Sciatic nerve (tissue), 2 donors: ENCODE results near the gene FAM227A. TPM values are rescaled to one million over a fixed set of nuclear protein-coding genes. Genes with fewer than 3 reads are reported as not detected.
A peak's percentile ranks its signal among the peaks of the same experiment; 100 is the strongest.

Experiments used
- ATAC-seq: fragments of 200-7000 bp; cut with Tn5 transposase; one replicate; pipeline ENCODE4 v1.9.1; 2020; ENCODE audit warnings: mild to moderate bottlenecking, moderate library complexity
- DNase-seq: peaks from one replicate; pipeline ENCODE4 v3.0.0-alpha.2; 2020; ENCODE audit warnings: low spot score
- intact Hi-C: fragments of 100-400 bp; cut with DNase I; formaldehyde crosslinking; loops from one replicate; pipeline ENCODE4 v1.14.2; 2022
- total RNA-seq: library from RNA; stranded (reverse); fragmentation: NEBNext Ultra II Directional; extraction: Animal tissue kit (Norgen Biotek cat#: 25700); gene quantifications from one replicate; pipeline ENCODE4 v1.2.1, GENCODE V29; 2021
- donor health status: DM: no; HTN: no; CAD: no.
- donor health status: DM: no; HTN: no; CAD: no.

Gene FAM227A
- 2.9 TPM for total RNA-seq

DNA sequence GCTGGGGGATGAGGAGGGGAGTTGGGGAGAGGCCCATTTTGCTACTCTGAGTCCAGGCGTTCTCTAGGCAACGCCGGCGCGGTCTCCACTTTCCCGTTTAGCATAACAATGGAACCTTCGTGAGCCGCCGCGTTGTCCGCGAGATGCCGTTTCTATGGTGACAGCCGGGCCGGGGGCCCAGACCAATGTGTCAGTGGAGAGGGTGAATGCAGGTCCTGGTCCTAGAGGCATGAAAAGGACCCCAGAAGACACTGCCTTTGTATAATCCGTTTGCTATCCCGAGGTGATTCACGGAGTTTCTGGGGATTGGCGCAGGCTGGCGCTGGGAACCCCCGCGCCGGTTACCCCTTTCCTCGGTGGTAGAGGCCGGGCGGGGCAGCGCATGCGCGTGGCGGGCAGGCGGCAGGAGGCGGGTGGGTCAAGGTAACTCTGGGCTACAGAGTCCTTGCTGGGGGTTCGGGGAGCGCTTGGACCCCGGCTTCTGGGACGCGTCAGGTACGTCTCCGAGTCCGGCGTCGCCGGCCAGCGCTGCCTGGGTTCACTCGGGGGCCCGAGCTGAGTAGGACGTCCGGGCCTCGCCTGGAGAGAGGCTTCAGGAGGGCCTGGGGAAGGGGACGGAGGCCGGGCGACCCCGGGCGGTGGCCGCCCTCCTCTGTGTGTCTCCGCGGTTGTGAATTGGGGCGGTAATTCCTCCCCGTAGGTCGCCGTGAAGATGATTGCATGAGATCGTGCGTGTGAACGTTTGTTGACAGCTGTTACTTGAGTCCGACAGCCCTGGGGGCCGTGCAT lies at the start of gene FAM227A, which contains the start of gene CBY1:
TSS of gene FAM227A (minus strand) at position 137 of the 789 bp plus-strand sequence. CDS start 6,224 bp downstream, outside the sequence.
TSS of gene CBY1 (plus strand) at position 383 of the 789 bp plus-strand sequence. CDS start 11,417 bp downstream, outside the sequence.
- peak; percentile 91 for DNase-seq
- peak; percentile 97 for ATAC-seq
- intact Hi-C loops: no loop called here

DNA sequence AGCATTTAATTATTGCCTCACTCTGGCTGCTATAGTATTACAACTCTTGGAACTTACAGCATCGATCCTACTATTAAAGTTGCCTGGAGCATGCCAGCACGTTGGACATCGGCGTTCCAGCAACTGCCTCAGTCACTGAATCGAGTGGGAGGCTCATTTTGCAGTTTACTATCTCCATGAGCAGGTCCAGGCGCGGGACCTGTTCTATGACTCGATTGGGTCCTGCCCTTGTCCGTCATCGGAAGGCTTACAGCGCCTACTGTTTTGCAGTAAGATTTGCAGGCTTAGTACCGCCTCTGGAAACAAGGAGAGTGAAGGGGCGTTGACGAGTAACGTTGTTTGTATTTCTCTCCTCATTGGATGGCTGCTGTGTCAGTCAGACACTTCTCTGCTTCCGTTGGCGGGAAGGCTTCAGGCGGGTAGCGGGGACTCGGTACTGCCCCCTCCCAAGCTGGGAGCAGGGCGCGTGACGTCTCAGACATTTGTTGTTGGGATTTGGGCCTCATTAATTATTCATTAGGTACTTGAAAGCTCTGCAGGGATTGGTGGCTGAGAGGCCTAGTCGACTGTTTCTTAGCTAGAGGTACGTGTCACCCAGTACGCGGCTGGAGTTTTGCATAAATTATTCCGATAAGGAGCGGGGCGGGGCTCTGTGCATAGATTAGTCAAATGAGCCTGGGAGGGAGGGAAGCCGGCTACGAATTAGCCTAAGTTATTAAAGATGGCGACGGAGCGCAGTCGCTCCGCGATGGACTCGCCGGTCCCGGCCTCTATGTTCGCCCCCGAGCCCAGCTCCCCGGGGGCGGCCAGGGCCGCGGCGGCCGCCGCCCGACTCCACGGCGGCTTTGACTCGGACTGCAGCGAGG lies 49.3 kb upstream of the FAM227A start, which contains the start of gene GTPBP1:
TSS of gene GTPBP1 (plus strand) at position 710 of the 866 bp plus-strand sequence. CDS start at position 722, 12 bp downstream.
- ATAC-seq (peak; percentile 97), DNase-seq (peak; percentile 98)
- intact Hi-C loops: no loop called here

DNA sequence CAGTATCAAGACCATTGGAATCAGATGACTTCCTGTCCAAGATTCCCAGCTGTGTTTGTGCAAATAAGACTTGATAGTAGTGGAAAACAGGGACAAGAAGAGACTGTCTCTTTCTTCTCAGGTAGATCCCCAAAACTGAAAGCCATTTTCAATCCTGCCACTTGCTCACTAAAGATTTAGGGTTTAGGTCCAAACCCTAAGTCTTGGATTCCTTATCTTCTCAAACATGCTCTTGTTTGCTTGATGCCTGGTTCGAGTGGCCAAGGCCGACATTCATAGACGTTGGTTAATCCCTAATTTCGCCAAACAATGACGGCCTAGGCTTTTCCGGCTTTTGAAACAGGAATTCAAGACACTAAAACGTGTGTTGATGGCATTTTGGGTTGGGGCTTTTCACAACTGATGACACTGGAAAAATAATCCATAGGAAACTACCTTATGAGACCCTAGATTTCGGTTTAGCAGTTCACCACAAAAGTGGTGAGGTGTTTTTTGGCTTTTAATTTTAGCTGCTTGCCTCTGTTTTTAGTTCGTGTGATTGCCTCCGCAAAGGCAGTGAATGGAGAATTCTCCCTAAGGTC lies 48.6 kb upstream of the FAM227A start:
- ATAC-seq (no peak), DNase-seq (no peak)
- intact Hi-C loops: no loop called here

DNA sequence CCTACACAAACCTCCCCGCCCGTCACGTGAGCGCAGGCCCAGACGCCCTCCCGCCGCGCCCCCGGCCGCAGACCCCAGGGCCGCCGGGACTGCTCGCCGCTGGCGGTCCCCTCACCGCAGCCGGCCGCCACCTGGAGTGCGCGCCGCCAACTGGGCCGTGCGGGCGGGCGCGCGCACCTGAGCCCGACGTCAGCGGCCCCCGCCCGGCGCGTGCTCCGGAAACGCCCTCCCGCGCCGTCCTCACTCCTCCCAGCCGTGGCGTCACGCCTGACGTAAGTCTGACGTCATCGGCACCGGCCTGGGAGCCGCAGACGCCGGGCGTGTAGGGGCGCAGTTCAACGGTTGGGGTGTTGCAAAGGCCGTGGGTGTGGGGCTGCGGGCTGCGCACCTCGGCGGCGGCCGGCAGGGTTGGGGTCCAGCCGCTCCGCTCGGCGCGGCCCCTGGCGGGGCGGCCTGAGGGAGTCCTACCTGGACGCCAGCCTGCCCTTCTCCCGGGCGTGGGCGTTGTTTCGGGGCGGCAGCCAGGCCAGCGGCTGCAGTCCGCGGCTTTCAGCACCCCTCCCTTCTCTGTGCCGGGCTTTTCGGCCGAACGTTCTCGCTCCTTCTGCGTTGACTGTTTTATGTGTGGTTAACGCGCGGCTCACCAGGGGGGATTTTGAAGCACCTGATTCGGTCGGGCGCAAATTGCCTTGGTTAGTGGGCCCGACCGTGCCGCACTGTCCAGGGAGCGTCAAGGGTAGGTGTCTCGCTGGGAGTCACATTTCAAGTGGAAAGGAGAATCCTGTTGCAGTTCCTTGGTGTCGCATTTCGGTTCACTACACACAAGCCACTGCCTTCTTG lies 44.8 kb upstream of the FAM227A start, which contains the start of gene JOSD1:
TSS of gene JOSD1 (minus strand) at position 155 of the 840 bp plus-strand sequence. CDS start 956 bp downstream, outside the sequence.
- intact Hi-C loops: no loop called here
- DNase-seq: peak; percentile 99

DNA sequence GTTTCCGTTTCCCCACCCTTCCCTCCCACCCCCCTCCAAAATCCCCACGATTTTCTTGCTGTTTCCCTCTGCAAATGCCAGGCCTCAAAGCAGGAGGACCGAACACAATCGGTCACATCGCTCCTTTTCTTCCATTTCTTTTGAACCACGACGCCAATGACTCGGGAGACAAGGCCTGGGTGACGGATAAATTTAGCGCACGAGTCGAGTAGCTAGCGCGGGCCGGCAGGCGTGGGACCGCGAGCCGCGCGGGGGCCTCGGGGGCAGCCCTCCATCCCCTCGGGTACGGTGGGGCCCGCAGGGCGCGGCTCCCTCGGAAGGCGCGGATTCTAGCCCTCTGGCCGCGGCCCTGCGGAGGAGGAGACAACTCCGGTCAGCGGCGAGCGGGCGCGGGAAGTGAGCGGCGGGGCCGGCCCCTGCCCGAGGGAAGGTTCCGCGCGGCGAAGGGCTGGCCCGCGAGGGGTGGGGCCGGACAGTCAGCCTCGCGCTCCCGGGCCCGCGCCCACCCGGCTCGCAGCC lies 44.1 kb upstream of the FAM227A start:
- intact Hi-C loops: no loop called here
- DNase-seq: peak; percentile 86
- peak; percentile 18 for ATAC-seq

More for the DNA sequence above, 44.8 kb upstream of the FAM227A start, which contains the start of gene JOSD1:
- ATAC-seq: peak; percentile 69

DNA sequence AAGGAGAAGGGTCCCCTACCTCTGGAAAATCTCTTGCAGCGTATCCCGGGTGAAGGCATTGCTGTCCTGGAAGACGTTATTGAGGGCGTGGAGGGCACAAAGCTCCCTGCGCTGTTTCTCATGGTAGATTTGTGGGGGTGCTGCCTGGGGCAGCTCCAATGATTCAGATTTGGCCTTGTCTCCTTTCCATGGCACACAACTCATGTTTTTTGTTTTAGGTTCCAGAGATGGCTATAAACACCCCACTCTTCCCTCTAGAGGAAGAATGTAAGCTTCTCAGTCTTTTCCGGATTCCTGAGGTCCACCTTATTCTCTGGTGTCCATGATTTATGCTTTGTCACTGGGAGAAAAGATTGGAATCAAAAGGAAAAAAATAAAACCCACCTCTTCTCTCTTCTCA lies 43.6 kb upstream of the FAM227A start:
- DNase-seq (no peak), ATAC-seq (no peak)
- intact Hi-C loops: no loop called here

DNA sequence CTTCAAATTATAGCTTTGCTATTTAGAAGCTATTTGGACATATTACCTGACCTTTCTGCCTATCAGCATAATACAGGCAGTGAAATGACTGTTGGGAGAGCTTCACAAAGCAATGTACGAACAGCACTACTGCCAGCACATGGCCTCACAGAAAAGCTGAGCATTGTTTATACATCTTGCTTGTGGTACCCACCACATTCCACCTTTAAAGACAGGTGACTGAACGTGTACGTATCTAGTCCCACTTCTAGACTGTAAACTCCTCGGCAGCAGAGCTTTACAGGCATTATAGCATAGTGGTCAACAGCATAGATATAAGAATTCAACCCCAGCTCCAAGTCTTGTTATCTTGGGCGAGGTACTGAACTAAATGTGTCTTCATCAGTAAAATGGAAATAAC lies 43.0 kb upstream of the FAM227A start:
- no peak for ATAC-seq
- intact Hi-C loops: no loop called here
- no peak for DNase-seq

DNA sequence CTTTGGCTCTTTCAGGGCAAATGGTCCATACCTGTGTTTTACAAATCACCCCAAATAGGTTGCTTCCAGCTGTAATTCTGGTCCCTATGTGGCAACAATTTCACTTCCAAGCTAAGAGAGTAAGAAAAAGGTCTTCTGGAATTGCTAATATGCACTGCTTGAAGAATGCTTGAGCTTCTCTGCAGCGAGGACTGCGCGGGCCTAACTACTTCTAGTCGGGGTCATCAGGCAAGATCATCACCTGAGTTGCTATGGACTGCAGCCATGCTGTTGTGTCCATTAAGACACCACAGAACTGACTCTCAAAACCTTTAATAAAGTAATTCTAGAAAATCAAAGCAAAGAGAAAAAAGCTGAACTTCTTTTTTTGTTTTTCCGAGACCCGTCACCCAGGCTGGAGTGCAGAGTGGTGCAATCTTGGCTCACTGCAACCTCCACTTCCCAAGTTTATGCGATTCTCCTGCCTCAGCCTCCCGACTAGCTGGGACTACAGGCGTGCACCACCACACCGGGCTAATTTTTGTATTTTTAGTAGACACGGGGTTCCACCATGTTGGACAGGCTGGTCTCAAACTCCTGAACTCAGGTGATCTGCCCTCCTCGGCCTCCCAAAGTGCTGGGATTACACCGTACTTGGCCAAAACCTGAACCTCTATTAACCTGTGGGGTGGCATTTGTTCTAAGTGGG lies 42.4 kb upstream of the FAM227A start:
- intact Hi-C loops: no loop called here
- ATAC-seq (no peak), DNase-seq (no peak)

DNA sequence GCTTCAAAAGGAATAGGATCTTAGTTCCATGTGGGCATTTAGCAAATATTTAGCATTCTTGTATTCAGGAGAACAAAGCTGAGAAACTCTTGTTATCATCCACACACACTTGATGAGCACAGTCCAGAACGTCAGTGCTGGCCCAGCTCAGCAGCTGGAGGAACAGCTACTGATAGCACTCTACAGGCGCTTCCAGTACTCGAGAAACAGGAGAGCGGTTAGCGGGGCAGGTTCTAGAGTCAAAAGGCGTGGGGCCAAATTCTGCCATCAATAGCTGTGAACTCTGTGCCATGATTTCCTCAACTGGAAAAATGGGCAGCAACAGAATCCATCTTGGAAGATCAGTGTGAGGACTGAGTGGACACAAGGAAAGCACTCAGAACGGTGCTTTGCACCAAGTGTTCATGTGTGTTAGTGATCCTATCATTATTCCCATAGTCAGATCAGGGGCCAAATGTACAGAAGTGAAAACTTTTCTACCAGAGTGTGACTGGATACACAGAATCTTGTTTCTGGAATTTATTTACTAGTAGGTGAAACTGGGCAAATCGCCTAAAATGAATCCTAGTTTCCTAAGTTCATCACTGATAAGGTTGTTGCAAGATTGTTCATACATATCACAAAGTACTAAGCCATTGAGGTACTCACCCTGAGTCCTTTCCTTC lies 41.4 kb upstream of the FAM227A start:
- no peak for ATAC-seq
- no peak for DNase-seq
- intact Hi-C loops: no loop called here

DNA sequence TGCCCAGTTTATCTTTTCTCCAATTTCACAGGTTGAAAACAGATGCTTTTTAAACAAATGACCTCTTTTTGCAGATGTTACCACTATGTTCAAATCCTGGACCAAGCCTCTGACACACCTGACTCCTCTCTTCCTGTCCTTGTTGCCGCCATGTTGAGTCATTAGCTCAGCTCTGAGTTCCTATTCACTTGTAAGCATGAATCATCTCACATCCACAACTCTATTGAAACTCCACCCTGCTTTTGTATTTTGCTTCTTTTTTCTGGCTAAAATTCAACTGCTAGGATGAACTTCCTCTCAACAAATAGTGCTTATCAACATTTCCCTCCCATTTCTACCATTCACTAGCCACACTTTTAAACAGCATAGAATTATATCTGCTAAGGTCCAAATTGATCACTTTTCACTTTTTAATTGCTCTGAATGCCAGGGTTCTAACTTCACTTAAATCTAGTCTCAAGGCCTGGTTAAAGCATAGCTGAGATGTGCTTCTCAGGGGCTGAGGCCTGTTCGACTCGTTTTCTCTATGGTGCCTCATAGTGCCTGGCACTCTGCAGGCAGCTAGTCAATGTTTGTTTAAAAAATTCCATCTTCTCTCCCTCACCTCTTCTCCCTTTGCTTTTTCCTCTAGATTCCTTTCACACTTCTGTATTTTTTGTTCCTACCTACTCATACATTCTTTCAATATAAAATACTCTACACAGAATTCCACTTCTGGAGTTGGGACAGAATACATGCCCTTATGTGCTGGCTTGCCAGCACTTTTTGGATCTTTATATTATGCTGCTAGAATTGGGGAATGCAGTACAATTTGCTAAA lies 40.6 kb upstream of the FAM227A start:
- intact Hi-C loops: no loop called here
- no peak for ATAC-seq
- DNase-seq: no peak

DNA sequence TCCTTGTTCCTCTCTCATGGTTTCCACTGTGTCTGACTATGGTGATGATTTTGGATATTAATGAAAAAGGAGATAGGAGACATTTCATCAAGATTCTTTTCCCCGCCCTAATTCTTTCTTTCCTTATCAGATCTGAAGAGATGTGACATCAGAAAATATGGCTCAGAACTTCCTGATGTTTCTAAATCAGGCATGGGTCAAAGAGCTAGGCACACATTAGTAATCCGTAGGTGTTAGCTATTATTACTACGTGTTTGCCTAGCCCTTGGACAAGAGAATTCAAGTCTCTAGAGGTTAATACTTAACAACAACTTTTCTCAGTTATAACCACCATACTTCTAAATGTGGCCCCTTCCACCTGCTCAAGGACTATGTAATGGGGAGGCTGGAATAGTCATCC lies 38.7 kb upstream of the FAM227A start:
- DNase-seq (no peak), ATAC-seq (no peak)
- intact Hi-C loops: no loop called here

DNA sequence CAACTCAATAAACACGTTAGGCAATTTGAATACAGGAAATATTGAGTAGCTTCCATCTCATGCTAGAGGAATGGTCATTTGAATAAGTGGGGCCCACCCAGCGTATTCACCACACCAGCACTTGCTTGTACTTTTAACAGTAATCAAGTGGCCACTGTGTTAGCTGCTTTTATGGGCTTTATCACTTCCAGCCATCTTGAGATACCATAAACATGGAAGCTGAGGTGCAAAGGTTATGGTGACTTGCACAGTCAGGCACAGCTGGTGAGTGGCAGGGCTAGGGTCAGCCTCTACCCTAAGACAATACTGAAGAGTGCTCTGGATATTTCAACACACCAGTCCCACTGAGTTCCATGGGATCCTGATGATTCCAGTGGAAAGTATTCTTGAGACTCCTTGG lies 37.9 kb upstream of the FAM227A start:
- DNase-seq (no peak), ATAC-seq (no peak)
- intact Hi-C loops: no loop called here

DNA sequence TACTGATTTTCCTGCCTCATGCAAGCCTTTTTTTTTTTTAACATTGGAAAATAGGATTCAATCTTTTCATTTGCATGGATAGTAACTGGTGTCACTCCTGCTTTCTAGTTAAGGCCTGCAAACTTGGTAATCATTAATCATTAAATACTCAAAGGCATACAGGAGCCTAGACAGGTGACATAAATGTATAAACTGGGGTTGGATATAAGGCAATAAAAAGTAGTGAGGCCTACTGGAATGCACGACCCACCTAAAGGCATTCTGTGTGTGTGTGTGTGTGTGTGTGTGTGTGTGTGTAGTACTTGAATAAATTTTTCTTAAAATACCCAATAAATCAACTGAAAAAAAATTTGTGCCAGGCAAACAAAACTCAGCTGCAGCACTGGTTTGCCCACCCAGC lies 33.5 kb upstream of the FAM227A start:
- intact Hi-C loops: no loop called here
- ATAC-seq: no peak
- DNase-seq: no peak

DNA sequence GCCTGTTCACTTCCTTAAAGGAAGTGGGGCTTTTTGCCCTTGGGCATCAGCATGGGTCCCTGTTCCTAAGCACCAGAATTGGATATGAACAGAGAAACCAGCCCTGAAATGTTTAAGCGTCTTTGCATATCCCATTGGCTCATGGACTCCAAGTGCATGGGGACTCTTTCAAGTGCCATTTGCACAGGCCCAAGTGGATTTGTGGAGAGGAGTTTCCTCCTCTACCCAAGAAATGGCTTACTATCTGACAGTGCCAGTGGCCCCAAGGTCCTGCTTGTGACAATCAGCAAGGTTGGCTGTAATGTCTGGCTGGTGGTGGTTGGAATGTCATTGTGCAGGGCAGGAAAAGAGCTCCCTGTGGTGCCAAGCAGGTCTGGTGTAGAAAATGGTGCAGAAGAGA lies 29.6 kb upstream of the FAM227A start:
- intact Hi-C loops: no loop called here
- DNase-seq (no peak), ATAC-seq (no peak)

DNA sequence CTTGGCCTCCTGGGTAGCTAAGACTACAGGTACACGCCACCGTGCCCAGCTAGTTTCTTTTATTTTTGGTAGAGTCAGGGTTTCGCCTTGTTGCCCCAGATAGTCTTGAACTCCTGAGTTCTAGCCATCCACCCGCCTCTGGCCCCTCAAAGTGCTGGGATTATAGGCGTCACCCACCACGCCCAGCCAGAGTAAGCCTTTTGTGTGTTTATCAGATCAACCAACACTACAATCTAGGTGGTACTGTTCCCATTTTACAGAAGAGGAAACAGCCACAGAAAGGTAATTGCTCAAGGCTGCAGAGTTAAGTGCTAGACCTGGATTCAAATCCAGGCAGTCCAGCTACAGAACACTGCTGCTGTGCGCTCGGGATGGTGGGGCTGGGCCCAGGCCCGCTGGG lies 28.7 kb upstream of the FAM227A start:
- intact Hi-C loops: no loop called here
- DNase-seq (no peak), ATAC-seq (no peak)

DNA sequence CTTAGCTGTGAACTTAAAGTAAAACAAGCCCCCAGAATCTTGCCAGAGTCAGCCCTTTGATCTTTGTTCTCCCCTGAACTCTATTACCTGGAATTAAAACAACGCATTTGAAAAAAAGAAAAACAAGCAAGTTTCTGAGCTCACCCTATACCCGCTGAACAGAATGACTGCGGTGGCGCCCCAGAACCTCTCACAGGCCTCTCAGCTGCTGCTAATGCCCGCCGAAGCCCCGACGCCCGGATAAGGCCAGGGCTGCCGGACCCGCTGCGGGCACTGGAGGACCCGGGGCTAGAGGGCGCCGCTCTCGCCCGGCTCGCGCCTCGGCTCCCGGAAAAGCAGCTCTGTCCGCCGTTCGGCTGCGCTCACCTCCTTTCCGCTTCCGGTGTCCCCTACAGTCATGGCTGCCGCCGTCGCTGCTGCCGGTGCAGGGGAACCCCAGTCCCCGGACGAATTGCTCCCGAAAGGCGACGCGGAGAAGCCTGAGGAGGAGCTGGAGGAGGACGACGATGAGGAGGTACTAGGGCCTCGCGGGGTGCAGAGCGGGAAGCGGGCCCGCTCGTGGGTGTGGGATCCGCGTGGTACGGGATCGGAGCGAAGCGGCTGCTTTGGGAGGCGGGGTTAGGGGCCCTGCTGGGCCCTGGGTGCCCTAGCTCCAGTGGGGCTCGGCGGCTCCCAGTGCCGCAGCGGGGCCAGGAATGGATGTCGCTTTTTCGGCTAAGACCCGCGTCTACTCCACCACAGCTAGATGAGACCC lies 25.6 kb upstream of the FAM227A start, which contains the start of gene TOMM22:
TSS of gene TOMM22 (plus strand) at position 376 of the 754 bp plus-strand sequence. CDS start at position 398, 22 bp downstream.
- peak; percentile 91 for DNase-seq
- intact Hi-C loops: no loop called here
- ATAC-seq: peak; percentile 99
